Left cardiac atrium (tissue), 4 donors: Measurements from ENCODE around the gene SNAPC4. TPM values are rescaled to one million over a fixed set of nuclear protein-coding genes. Genes with fewer than 3 reads are reported as not detected.
A peak's percentile ranks its signal among the peaks of the same experiment; 100 is the strongest.

Source experiments
- ATAC-seq, 2 donors: fragments of 200-7000 bp; cut with Tn5 transposase; one replicate each; pipeline ENCODE4 v1.9.1; 2020; ENCODE audit warnings: mild to moderate bottlenecking in 2 of 2, moderate library complexity in 2 of 2
- DNase-seq: peaks from one replicate; pipeline ENCODE4 v3.0.0-alpha.2; 2020
- intact Hi-C, 2 donors: fragments of 100-400 bp; cut with DNase I; formaldehyde crosslinking; loops; one replicate each; pipeline versions ENCODE4 v1.14.1 to v1.15.1; 2022 to 2023
- total RNA-seq, 2 donors: library from RNA; stranded (reverse); fragmentation: NEBNext Ultra II Directional; extraction: Animal tissue kit (Norgen Biotek cat#: 25700); gene quantifications; one replicate each; pipeline ENCODE4 v1.2.1, GENCODE V29; 2021
- donor health status: DM: no; HTN: yes; CAD: no.
- donor health status: DM: no; HTN: yes; CAD: no; lungs with severe emphysema.
- donor health status: DM: yes; HTN: yes; CAD: no.
- donor health status: Dilated cardiomyopathy.

Gene SNAPC4
- total RNA-seq, 2 donors from 2014 or later, result 3.4 to 3.8 TPM

GRCh38 chr9:136379891-136380290 is 20.1 kb downstream of the SNAPC4 start:
- intact Hi-C loops, result no loop called here

DNA sequence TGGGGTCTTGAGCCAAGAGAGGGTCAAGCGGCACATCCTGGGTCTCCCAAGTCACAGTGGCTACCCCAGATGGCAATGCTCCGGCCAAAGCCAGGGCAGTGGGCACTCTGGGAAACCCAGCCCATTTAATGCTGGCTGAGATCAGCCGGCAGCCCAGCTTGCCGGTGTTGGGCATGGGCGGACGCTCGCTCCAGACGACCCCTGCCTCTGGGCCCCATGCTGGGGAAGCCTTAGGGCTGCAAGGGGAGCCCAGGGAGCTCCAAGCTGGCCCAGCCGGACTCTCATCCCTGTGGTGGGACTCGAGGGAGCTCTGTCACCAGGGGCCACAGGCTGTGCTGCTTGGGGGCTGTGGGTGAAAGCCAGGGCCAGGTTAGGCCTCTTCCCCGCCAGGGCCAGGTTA is 20.6 kb downstream of the SNAPC4 start:
- intact Hi-C loops, result no loop called here
- DNase-seq (no peak), ATAC-seq (no peak)

More at GRCh38 chr9:136379891-136380290, 20.1 kb downstream of the SNAPC4 start:
- no peak for ATAC-seq
- DNase-seq, result no peak

- DNase-seq (no peak), ATAC-seq (no peak)
- intact Hi-C loops, result no loop called here
Measured at GRCh38 chr9:136379003-136379287, 21.0 kb downstream of the SNAPC4 start.

GRCh38 chr9:136378170-136379002 is 21.6 kb downstream of the SNAPC4 start:
- DNase-seq, result no peak
- peak in 1 of 2 donors; percentile 5 for ATAC-seq
- intact Hi-C loops, result no loop called here

DNA sequence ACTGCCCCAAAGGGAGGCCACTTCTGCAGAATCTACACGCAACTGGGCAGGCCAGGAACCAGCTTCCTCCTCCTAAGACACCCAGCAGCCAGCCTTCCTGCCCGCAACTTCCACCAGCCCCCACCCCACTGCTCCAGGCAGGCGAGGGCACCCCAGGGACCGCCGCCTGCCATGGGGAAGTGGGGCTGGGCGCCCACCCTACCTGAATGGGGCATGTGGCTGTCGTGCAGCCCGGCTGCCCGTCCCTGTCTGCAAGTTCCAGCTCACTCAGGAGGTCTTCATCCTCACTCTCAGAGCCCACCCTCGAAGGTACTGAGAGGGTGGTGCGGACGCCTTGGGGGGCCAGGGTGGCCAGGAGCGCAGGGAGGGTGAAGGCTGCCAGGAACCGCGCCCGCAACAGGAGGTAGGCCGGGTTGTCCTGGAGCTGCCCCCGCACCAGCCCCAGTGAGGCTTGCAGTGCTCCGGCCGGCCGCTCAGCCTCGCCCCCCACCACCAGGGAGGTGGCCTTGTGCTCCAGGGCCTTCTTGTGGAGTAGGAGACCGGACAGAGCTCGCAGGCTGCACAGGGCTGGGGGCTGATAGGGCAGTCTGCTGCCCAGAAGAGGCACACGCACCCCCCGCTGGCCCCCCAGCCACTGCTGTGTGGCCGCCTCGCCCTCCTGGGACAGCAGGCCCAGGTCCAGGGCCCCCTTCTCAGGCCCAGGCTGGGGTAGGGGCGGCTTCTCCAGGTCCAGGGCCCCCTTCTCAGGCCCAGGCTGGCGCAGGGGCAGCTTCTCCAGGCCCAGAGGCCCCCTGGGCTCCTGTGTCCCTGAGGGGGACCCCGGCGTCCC is 22.4 kb downstream of the SNAPC4 start:
- ATAC-seq (no peak), DNase-seq (no peak)
- intact Hi-C loops, result no loop called here

DNA sequence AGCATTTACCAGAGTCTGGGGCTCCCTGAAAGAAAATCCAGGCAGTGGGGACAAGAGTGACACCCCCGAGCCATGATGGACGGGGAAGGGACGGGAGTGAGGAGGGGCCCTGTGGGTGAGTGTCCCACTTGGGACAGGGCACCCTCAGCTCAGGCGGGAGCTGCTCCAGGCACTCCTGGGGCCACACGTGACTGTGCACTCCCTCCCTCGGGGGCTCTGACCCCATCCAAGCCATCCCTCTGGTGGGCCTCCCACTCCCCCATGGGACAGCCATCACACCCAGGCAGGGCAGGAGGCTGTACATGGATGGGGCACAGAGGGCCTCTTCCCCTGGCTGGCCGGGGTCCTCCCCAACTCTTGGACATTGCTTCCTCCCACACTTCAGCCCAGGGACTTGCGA is 23.5 kb downstream of the SNAPC4 start:
- ATAC-seq, result no peak
- intact Hi-C loops, result no loop called here
- DNase-seq, result no peak

GRCh38 chr9:136375096-136375495 is 24.9 kb downstream of the SNAPC4 start:
- no peak for ATAC-seq
- intact Hi-C loops, result no loop called here
- DNase-seq, result no peak

DNA sequence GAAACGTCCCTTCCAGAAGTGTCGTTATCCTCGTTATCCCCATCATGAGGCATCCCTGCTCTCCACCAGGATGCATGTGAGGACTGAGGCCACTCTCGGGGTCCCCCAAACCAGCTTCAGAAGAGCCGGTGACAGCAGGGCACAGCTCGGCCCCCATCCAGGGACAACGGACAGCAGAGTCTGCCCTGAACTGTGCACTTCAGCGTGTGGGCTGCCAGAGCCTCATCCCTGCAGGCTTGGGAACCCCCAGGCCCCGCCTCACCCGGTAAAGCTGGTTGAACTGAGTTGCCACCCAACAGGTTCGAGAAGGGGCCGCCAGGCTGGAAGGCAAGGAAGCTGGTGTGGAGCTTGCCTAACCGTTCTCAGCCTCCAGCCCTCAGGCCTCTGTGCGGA is 25.8 kb downstream of the SNAPC4 start:
- intact Hi-C loops, result no loop called here
- ATAC-seq (no peak), DNase-seq (no peak)

DNA sequence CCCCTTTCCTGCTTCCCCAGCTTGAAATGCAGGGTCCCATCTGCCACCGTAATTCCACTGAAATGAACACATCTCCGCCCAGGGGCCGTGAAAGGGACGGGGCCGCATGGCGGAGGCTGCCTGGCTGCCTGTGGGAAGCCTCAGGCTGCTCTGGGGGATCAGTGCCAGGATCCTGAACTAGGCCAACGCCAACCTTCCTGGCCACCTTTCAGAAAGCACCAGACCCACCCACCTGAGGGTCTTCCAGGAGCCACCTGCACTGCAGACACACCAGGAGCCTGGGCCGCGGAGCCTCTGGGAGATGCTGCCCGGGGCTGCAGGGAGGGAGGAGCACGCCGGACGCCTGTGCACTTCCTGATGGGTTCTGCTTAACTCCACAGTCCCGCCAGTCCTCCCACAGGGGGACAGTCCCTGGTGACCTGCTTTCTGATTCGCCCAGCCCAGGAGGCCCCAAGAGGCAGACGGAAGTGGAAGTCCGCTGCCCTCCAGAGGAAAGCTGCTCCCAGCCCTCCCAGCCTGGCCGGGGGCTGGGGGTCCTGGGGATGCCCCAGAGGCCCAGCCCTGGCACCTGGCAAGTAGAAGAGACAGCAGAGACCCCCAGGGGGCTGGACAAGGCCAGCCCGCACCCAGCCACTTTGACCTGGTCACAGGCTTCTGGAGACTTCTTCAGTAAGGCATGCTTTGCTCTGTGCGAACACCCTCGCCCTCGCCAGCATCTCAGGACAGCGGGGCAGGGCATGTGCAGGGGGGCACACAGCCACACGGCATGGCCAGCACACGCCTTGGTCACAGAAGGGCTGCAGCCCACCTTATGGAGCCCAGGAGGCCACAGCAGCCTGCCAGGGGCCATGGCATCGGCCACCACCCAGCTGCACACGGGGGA is 26.4 kb downstream of the SNAPC4 start, which contains the start of gene CARD9:
CARD9 (minus strand) TSS at position 370 of the 883 bp plus-strand sequence. CDS start 1,591 bp downstream, outside the sequence.
- intact Hi-C loops, result no loop called here
- DNase-seq (no peak), ATAC-seq (peak; percentile 12 to 59)

- intact Hi-C loops, result no loop called here
- DNase-seq (peak; percentile 79), ATAC-seq (peak; percentile 67 to 69)
Measured at GRCh38 chr9:136372561-136373299, 27.2 kb downstream of the SNAPC4 start.

GRCh38 chr9:136372006-136372405 is 28.0 kb downstream of the SNAPC4 start:
- ATAC-seq (no peak), DNase-seq (no peak)
- intact Hi-C loops, result no loop called here

- ATAC-seq, result no peak
- no peak for DNase-seq
- intact Hi-C loops, result no loop called here
Measured at GRCh38 chr9:136371533-136371880, 28.5 kb downstream of the SNAPC4 start.

DNA sequence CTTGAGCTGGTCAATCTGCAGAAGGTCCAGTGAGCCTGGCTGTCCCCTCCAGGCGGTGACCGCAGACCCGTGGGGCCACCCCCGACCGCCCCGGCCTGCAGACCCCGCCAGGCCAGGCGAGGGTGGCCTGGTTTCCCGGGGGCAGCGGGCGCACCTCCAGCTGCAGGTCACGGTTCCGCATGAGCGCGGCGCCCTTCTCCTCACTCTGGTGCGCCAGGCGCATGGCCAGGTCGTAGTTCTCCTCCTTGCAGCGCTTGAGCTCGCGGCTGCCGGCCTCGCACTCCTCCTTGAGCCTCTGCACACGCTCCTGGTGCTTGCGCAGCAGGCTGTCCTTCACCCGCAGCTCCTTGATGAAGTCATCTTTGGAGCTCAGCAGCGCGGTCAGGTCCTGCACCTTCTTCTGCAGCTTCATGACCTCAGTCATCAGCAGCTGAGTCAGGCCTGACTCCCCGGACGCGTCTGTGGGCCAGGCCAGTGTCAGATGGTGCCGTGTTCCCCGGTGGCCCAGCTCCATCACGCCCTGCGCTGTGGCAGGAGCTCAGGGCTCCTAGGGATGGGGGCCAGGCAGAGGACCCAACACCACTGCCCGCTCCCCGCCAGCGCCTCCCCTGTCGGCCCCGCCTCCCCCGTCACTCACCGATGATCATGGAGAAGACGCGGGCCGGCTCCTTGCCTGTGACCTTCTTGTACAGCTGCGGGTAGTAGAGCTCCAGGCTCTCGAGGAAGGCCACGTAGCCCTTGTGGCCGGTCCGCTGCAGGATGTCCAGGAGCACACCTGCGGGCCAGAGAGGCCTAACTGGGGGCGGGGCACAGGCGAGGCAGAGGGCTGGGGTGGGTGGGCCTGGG is 29.1 kb downstream of the SNAPC4 start:
- no peak for DNase-seq
- intact Hi-C loops, result no loop called here
- ATAC-seq, result no peak

DNA sequence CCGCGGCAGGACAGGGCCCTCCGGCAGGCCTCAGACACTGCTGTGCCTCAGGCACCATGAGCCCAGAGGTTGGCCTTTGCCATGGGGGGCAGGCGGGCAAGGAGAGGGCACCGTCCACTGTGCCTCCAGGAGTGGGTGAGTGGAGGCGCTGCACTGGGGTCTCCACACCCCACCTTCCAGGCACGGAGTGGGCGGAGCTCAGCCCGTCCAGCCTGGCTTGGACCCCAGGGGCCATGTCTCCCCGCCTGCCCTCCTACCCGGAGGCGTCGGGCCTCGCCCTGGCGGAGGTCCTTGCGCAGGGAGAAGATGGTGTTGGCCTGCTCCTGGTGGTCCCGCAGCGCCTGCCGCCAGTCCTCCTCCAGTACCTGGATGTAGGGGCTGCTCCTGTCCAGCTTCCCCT is 29.9 kb downstream of the SNAPC4 start:
- intact Hi-C loops, result no loop called here
- DNase-seq (no peak), ATAC-seq (no peak)

DNA sequence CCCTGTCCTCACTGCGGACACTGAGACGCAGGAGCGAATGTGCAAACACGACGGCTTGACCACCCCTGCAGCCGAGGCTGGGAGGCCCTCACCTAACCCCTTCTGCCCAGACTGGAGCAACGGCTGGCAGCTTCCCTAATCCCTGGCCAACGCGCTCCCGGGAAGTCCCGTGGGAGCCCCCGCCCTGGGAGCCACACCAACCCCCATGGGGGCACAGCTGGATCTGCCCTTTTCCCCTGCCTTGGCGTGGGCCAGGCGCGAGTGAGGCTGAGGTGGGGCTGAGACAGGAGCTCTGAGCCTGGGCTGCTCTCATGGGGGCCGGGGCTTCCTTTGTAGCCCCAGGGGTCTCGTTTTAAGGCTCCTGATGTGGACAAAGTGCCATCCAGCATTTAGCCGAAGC is 31.8 kb downstream of the SNAPC4 start:
- no peak for DNase-seq
- intact Hi-C loops, result no loop called here
- ATAC-seq, result no peak

DNA sequence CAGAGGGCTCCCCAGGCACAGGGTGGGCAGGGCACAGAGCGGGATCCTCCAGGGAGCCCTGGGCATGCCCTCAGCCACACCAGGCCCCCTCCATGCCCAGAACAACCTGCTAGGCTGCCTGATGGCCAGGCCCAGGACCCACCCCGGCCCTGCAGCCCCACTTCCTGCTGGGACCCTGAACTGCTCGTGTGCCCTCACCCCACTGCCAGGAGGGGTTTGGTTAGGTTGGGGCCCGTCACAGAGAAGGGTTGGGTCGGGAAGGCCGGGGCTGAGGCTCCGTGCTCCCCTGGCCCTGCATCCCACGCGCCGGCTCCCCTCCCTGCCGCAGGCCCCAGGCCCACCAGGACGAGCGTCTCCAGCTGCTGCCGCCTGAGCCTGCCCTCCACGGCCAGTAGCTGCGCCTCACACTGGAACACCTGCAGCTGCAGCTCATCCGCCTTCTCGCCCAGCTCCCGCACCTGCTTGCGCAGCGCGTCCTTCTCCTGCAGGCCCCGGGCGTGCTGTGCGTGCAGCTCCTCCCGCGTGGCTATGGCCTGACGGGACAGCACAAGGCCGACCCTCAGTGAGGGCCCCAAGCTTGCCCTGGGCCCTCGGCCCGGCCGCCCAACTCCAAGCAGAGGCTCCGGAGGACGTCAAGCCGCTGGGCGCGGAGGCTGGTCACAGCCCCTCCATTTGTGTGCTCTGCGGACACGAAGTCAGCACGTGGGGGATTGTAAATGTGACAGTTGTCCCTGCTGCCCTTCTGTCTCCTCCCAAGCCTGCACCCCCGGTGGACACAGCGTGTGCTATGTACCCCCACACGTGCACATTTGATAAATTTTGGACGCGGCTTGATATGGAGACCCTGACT is 32.4 kb downstream of the SNAPC4 start:
- intact Hi-C loops, result no loop called here
- DNase-seq (no peak), ATAC-seq (no peak)

DNA sequence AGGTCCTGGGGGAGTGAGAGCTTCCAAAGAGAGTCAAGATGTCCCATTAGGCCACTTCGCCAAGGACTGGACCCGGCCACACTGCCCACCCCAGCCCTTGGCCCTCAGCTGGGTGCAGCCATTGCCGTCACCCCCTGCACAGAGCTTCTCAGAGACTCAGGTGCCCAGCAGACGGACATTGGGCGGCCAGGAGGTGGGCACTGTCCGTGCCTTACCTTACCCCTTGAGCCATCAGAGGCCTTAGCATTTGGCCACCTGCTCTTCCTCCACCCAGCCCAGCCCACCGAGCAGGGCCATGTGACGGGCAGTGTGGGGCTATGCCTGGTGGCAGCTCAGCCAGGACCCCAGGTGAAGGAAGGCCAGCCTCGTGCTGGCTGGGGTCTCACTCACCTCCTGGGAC is 33.1 kb downstream of the SNAPC4 start:
- intact Hi-C loops, result no loop called here
- DNase-seq (no peak), ATAC-seq (no peak)
